CD14-positive monocyte (primary cell): ENCODE measurements around the gene GATAD2A. TPM values are rescaled to one million over a fixed set of nuclear protein-coding genes. Genes with fewer than 3 reads are reported as not detected.

ENCODE experiments used
- DNase-seq, 3 donors: peaks; one replicate each; pipeline ENCODE4 v3.0.0-alpha.2; 2011 to 2022
- H2AFZ ChIP-seq: 2 replicates; pipeline ENCODE4 v1.6.0; 2012; ENCODE audit warnings: mild to moderate bottlenecking, low read depth, low read length, inconsistent platforms; ENCODE audit not compliant: insufficient read depth, poor library complexity, severe bottlenecking
- H3K27ac ChIP-seq, 2 donors: 1 replicate in 1 of 2; 2 replicates in 1 of 2; pipeline ENCODE4 v1.5.1; 2012 to 2013; ENCODE audit warnings: low read length in 2 of 2, control low read depth in 1 of 2, inconsistent platforms in 1 of 2, low read depth in 1 of 2, mild to moderate bottlenecking in 1 of 2
- H3K27me3 ChIP-seq, 2 donors: one replicate each; pipeline versions ENCODE4 v1.6.0 to v1.6.1; 2011 to 2013; ENCODE audit warnings: low read length in 2 of 2; ENCODE audit not compliant: control insufficient read depth in 2 of 2, insufficient read depth in 2 of 2
- H3K36me3 ChIP-seq, 2 donors: replicated peaks in 1 of 2; 1 replicate in 1 of 2; 2 replicates in 1 of 2; pipeline versions ENCODE4 v1.5.1 to v1.6.1; 2012 to 2013; ENCODE audit warnings: low read length in 2 of 2, control low read depth in 1 of 2, inconsistent platforms in 1 of 2, mild to moderate bottlenecking in 1 of 2; ENCODE audit not compliant: insufficient read depth in 2 of 2, control insufficient read depth in 1 of 2
- H3K4me1 ChIP-seq, 2 donors: 1 replicate in 1 of 2; 2 replicates in 1 of 2; pipeline versions ENCODE4 v1.5.1 to v1.6.1; 2012 to 2013; ENCODE audit warnings: low read length in 2 of 2, control low read depth in 1 of 2, inconsistent platforms in 1 of 2, mild to moderate bottlenecking in 1 of 2, moderate library complexity in 1 of 2; ENCODE audit not compliant: insufficient read depth in 2 of 2, control insufficient read depth in 1 of 2
- H3K4me2 ChIP-seq: replicated peaks from 2 replicates; pipeline ENCODE3; 2012; ENCODE audit warnings: low read length, moderate library complexity, mild to moderate bottlenecking; ENCODE audit not compliant: poor library complexity, severe bottlenecking; ENCODE audit errors: extremely low read depth
- H3K4me3 ChIP-seq, 3 experiments: fragments of 200-600 bp in 1 of 3; sonication (generic) in 1 of 3; replicated peaks in 1 of 3; 1 replicate in 2 of 3; 2 replicates in 1 of 3; pipeline ENCODE4 v1.5.1; 2011 to 2013; ENCODE audit warnings: low read length in 3 of 3, mild to moderate bottlenecking in 3 of 3, control low read depth in 2 of 3, low read depth in 2 of 3, inconsistent platforms in 1 of 3, moderate library complexity in 1 of 3
- H3K79me2 ChIP-seq: 2 replicates; pipeline ENCODE4 v1.6.0; 2012; ENCODE audit warnings: mild to moderate bottlenecking, control low read depth, inconsistent platforms, low read length, moderate library complexity; ENCODE audit not compliant: insufficient read depth
- H3K9ac ChIP-seq: 2 replicates; pipeline ENCODE4 v1.6.0; 2017; ENCODE audit warnings: low read length, mild to moderate bottlenecking; ENCODE audit not compliant: insufficient read depth, poor library complexity, severe bottlenecking
- H3K9me3 ChIP-seq, 2 donors: replicated peaks in 1 of 2; 1 replicate in 1 of 2; 2 replicates in 1 of 2; pipeline versions ENCODE4 v1.5.1 to v1.6.1; 2012 to 2013; ENCODE audit warnings: low read length in 2 of 2, control low read depth in 1 of 2; ENCODE audit not compliant: control insufficient read depth in 1 of 2, insufficient read depth in 1 of 2
- H4K20me1 ChIP-seq: 2 replicates; pipeline ENCODE4 v1.6.0; 2012; ENCODE audit warnings: mild to moderate bottlenecking, low read length, control low read depth, moderate library complexity; ENCODE audit not compliant: insufficient read depth
- H3K27ac Mint-ChIP-seq, 7 donors: one replicate each; pipeline ENCODE4 v1.8.0; 2020; ENCODE audit warnings: mild to moderate bottlenecking in 7 of 7, mixed read lengths in 7 of 7, moderate library complexity in 6 of 7, inconsistent platforms in 2 of 7
- H3K27me3 Mint-ChIP-seq, 3 donors: one replicate each; pipeline ENCODE4 v1.8.0; 2021 to 2022; ENCODE audit warnings: low read depth in 3 of 3, mild to moderate bottlenecking in 3 of 3, mixed read lengths in 3 of 3, moderate library complexity in 3 of 3, inconsistent platforms in 1 of 3
- H3K36me3 Mint-ChIP-seq, 2 donors: one replicate each; pipeline ENCODE4 v1.8.0; 2020; ENCODE audit warnings: mixed read lengths in 2 of 2, inconsistent platforms in 1 of 2, mild to moderate bottlenecking in 1 of 2
- H3K4me1 Mint-ChIP-seq: one replicate; pipeline ENCODE4 v1.8.0; 2020; ENCODE audit warnings: mild to moderate bottlenecking, mixed read lengths
- H3K4me3 Mint-ChIP-seq, 2 donors: one replicate each; pipeline ENCODE4 v1.8.0; 2020; ENCODE audit warnings: mild to moderate bottlenecking in 2 of 2, mixed read lengths in 2 of 2, moderate library complexity in 1 of 2
- H3K9me3 Mint-ChIP-seq, 7 donors: one replicate each; pipeline ENCODE4 v1.8.0; 2020 to 2022; ENCODE audit warnings: mixed read lengths in 7 of 7, mild to moderate bottlenecking in 6 of 7, moderate library complexity in 6 of 7, inconsistent platforms in 2 of 7
- WGBS: methylation state at CpG from one replicate; pipeline ENCODE4 v1.1.5; 2013; ENCODE audit warnings: missing lambda C conversion rate; ENCODE audit not compliant: insufficient coverage; 5-methylcytosine and 5-hydroxymethylcytosine counted together
- intact Hi-C, 2 donors: fragments of 100-400 bp; cut with micrococcal nuclease; formaldehyde crosslinking; loops; one replicate each; pipeline versions ENCODE4 v1.15.0 to v1.15.1; 2023
- polyA plus RNA-seq, 3 donors: library from polyadenylated mRNA; depleted of rRNA in 1 of 3; unstranded in 2 of 3; stranded (reverse) in 1 of 3; fragments of 300-500 nt in 2 of 3; fragments of >200 nt in 1 of 3; fragmentation: Illumina TruSeq in 2 of 3; gene quantifications; 1 replicate in 2 of 3; 2 replicates in 1 of 3; pipeline ENCODE4 v1.2.3, GENCODE V29; 2012 to 2021
- TF ChIP-seq, protein P1 (sequence below): fragments of 200-600 bp; IDR thresholded peaks from one replicate; pipeline ENCODE4 v1.8.0; 2022; ENCODE audit warnings: antibody characterized with exemption, mild to moderate bottlenecking

GATAD2A gene
- polyA plus RNA-seq, 3 donors = 8.0 to 35.9 (median 8.7) TPM

DNA sequence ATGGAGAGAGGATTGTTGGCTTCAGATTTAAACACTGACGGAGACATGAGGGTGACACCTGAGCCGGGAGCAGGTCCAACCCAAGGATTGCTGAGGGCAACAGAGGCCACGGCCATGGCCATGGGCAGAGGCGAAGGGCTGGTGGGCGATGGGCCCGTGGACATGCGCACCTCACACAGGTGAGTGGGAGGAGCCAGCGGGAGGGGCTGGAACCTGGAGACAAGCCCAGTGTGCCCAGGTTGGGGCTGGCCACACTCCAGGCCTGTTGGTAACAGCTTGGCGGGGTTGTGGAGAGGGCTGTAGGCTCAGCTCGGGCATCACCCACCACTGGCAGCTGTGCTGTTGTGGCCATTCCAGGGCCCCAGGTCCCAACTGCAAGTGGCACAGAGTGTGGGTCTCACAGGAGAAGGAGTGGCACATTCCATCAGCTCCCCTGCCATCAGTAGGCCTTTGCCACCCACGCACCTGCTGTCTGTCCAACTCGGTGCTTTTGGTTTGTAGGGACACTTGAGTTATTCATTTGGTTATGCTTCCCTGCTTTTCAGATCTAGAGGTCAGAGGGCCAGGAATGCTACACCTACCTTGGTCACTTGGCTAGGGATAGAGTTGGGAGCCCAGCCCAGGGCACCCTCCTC, 60.1 kb downstream of the GATAD2A start:
- Mint-ChIP-seq H3K4me3 (no peak overlapping the region), H3K9me3 (peaks cover 31 to 44% (median 37%) of the 10 kb centered on the region in 7 donors), H3K36me3 (peaks cover 53 to 59% of the 10 kb centered on the region in 2 donors), H3K4me1 (peaks cover 46% of the 10 kb centered on the region), H3K27ac (peak overlapping the region in 5 of 7 donors; percentile 8 to 65 (median 35)), H3K27me3 (no peaks in the 10 kb centered on the region)
- H3K9me3 ChIP-seq = peaks cover 33 to 41% of the 10 kb centered on the region in 2 donors
- 99% methylated on average over 12 of the region's 12 CpGs for WGBS
- no peak overlapping the region for H3K4me2 ChIP-seq
- H3K27ac ChIP-seq = peak overlapping the region in 1 of 2 donors; percentile 98
- peaks cover 9% of the 10 kb centered on the region for H4K20me1 ChIP-seq
- DNase-seq = no peak
- peaks cover 81% of the 10 kb centered on the region for H3K79me2 ChIP-seq
- intact Hi-C loops = no loop called here
- peaks cover 42 to 45% of the 10 kb centered on the region in 2 donors for H3K4me1 ChIP-seq
- H3K36me3 ChIP-seq = peaks cover 18 to 46% of the 10 kb centered on the region in 2 donors
- TF ChIP-seq, protein P1, sequence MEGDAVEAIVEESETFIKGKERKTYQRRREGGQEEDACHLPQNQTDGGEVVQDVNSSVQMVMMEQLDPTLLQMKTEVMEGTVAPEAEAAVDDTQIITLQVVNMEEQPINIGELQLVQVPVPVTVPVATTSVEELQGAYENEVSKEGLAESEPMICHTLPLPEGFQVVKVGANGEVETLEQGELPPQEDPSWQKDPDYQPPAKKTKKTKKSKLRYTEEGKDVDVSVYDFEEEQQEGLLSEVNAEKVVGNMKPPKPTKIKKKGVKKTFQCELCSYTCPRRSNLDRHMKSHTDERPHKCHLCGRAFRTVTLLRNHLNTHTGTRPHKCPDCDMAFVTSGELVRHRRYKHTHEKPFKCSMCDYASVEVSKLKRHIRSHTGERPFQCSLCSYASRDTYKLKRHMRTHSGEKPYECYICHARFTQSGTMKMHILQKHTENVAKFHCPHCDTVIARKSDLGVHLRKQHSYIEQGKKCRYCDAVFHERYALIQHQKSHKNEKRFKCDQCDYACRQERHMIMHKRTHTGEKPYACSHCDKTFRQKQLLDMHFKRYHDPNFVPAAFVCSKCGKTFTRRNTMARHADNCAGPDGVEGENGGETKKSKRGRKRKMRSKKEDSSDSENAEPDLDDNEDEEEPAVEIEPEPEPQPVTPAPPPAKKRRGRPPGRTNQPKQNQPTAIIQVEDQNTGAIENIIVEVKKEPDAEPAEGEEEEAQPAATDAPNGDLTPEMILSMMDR = no peak
- H3K4me3 ChIP-seq = no peak overlapping the region
- H3K27me3 ChIP-seq = no peaks in the 10 kb centered on the region
- no peak overlapping the region for H3K9ac ChIP-seq
- no peak overlapping the region for H2AFZ ChIP-seq

- H4K20me1 ChIP-seq = peaks cover 9% of the 10 kb centered on the region
- 96% methylated on average over 5 of the region's 6 CpGs for WGBS
- H3K36me3 Mint-ChIP-seq = peaks cover 53 to 56% of the 10 kb centered on the region in 2 donors
- intact Hi-C loops = no loop called here
- no peak overlapping the region for H2AFZ ChIP-seq
- H3K4me1 Mint-ChIP-seq = peaks cover 46% of the 10 kb centered on the region
- H3K27me3 ChIP-seq = no peaks in the 10 kb centered on the region
- TF ChIP-seq, protein P1 = no peak
- no peak overlapping the region for H3K4me3 Mint-ChIP-seq
- H3K4me3 ChIP-seq = no peak overlapping the region
- no peak overlapping the region for H3K9ac ChIP-seq
- no peaks in the 10 kb centered on the region for H3K27me3 Mint-ChIP-seq
- H3K9me3 ChIP-seq = peaks cover 33 to 41% of the 10 kb centered on the region in 2 donors
- H3K27ac ChIP-seq = peak overlapping the region in 1 of 2 donors; percentile 11
- peaks cover 18 to 46% of the 10 kb centered on the region in 2 donors for H3K36me3 ChIP-seq
- H3K4me1 ChIP-seq = peaks cover 42 to 45% of the 10 kb centered on the region in 2 donors
- H3K4me2 ChIP-seq = no peak overlapping the region
- peaks cover 31 to 44% (median 37%) of the 10 kb centered on the region in 7 donors for H3K9me3 Mint-ChIP-seq
- DNase-seq = no peak
- H3K27ac Mint-ChIP-seq = peak overlapping the region in 3 of 7 donors; percentile 46 to 57 (median 48)
- peaks cover 77% of the 10 kb centered on the region for H3K79me2 ChIP-seq
These were observed 60.7 kb downstream of the GATAD2A start for GRCh38 chr19:19466201-19466600.
